HEK293T (cell line): ENCODE data around the gene CCL19.
A peak's percentile ranks its signal among the peaks of the same experiment; 100 is the strongest.

Source experiments
- CTCF ChIA-PET: fragments of 350-600 bp; formaldehyde crosslinking; extraction: SDS; loops from one replicate; lab custom pipeline; 2021; ENCODE audit warnings: antibody characterized with exemption, inconsistent platforms; lab: Yijun Ruan, JAX
- POLR2A ChIA-PET: fragments of 350-600 bp; formaldehyde crosslinking; extraction: SDS; loops from one replicate; lab custom pipeline; 2020; ENCODE audit warnings: antibody characterized with exemption, inconsistent platforms; lab: Yijun Ruan, JAX
- DNase-seq: peaks from one replicate; pipeline ENCODE4 v3.0.0; 2012; ENCODE audit warnings: mixed read lengths; ENCODE audit errors: extremely low spot score
- ARNT ChIP-seq: fragments of 450-650 bp; IDR thresholded peaks from 2 replicates; pipeline ENCODE4 v1.6.1; 2017; ENCODE audit warnings: mild to moderate bottlenecking
- BHLHE40 ChIP-seq: fragments of 450-650 bp; IDR thresholded peaks from 2 replicates; pipeline ENCODE4 v1.6.1; 2016; ENCODE audit warnings: mild to moderate bottlenecking, moderate library complexity, borderline replicate concordance
- CTBP1 ChIP-seq: fragments of 450-650 bp; IDR thresholded peaks from 2 replicates; pipeline ENCODE4 v1.6.1; 2016; ENCODE audit warnings: borderline replicate concordance
- ELF4 ChIP-seq: fragments of 450-650 bp; IDR thresholded peaks from 2 replicates; pipeline ENCODE4 v1.6.1; 2017; ENCODE audit warnings: antibody characterized with exemption
- FOXA1 ChIP-seq: fragments of 450-650 bp; IDR thresholded peaks from 2 replicates; pipeline ENCODE4 v1.6.1; 2016; ENCODE audit warnings: mild to moderate bottlenecking
- FOXK2 ChIP-seq: fragments of 450-650 bp; IDR thresholded peaks from 2 replicates; pipeline ENCODE4 v1.6.1; 2016; ENCODE audit warnings: mild to moderate bottlenecking
- FOXM1 ChIP-seq: fragments of 450-650 bp; IDR thresholded peaks from 2 replicates; pipeline ENCODE4 v1.6.1; 2017; ENCODE audit warnings: mild to moderate bottlenecking, borderline replicate concordance
- HDGF ChIP-seq: fragments of 450-650 bp; IDR thresholded peaks from 2 replicates; pipeline ENCODE4 v1.6.1; 2017; ENCODE audit warnings: antibody characterized with exemption, borderline replicate concordance
- L3MBTL2 ChIP-seq: fragments of 450-650 bp; conservative IDR thresholded peaks from 2 replicates; pipeline ENCODE4 v1.6.1; 2016; ENCODE audit warnings: mild to moderate bottlenecking
- LEF1 ChIP-seq: fragments of 450-650 bp; IDR thresholded peaks from 2 replicates; pipeline ENCODE4 v1.6.1; 2017; ENCODE audit warnings: mild to moderate bottlenecking, borderline replicate concordance
- NFRKB ChIP-seq: fragments of 450-650 bp; IDR thresholded peaks from 2 replicates; pipeline ENCODE4 v1.6.1; 2016; ENCODE audit warnings: mild to moderate bottlenecking, moderate library complexity
- PKNOX1 ChIP-seq: fragments of 450-650 bp; IDR thresholded peaks from 2 replicates; pipeline ENCODE4 v1.6.1; 2016
- SP1 ChIP-seq: fragments of 450-650 bp; IDR thresholded peaks from 2 replicates; pipeline ENCODE4 v1.6.1; 2017
- SUZ12 ChIP-seq: fragments of 450-650 bp; IDR thresholded peaks from 2 replicates; pipeline ENCODE4 v1.6.1; 2016; ENCODE audit warnings: mild to moderate bottlenecking
- TARDBP ChIP-seq: fragments of 450-650 bp; IDR thresholded peaks from 2 replicates; pipeline ENCODE4 v1.6.1; 2016
- ZNF384 ChIP-seq: fragments of 450-650 bp; IDR thresholded peaks from 2 replicates; pipeline ENCODE4 v1.6.1; 2016

The CCL19 gene

GRCh38 chr9:34674440-34674839 lies 16.6 kb downstream of the CCL19 start:
- no peak for DNase-seq
- TF ChIP-seq HDGF (no peak), FOXA1 (no peak), PKNOX1 (no peak), FOXM1 (no peak), ZNF384 (no peak)
- POLR2A ChIA-PET = no interaction called here
- CTCF ChIA-PET = interaction anchor here (2.2 to 3.2 kb wide), 2 partner anchors 26 to 28 kb away, joined by 8 to 11 read pairs; no protein-coding TSS in a partner anchor

GRCh38 chr9:34671307-34671706 lies 19.8 kb downstream of the CCL19 start:
- CTCF ChIA-PET = no interaction called here
- no peak for DNase-seq
- POLR2A ChIA-PET = no interaction called here
- TF ChIP-seq ARNT (no peak), HDGF (no peak), L3MBTL2 (no peak), FOXK2 (no peak), TARDBP (no peak), SUZ12 (no peak), ZNF384 (no peak), SP1 (no peak), FOXA1 (no peak), LEF1 (no peak), NFRKB (no peak), PKNOX1 (no peak), ELF4 (no peak), FOXM1 (no peak)

GRCh38 chr9:34669809-34670562 lies 21.1 kb downstream of the CCL19 start:
- ChIA-PET POLR2A (no interaction called here), CTCF (interaction anchor here (0.8 kb wide), 1 partner anchor 31 kb away, joined by 3 read pairs; no protein-coding TSS in a partner anchor)
- DNase-seq = no peak
- TF ChIP-seq SP1 (no peak), LEF1 (no peak), NFRKB (no peak), PKNOX1 (no peak), FOXM1 (no peak), L3MBTL2 (no peak), FOXK2 (no peak), FOXA1 (no peak), TARDBP (no peak), CTBP1 (no peak), ELF4 (no peak), SUZ12 (no peak), HDGF (no peak), ZNF384 (no peak)

DNA sequence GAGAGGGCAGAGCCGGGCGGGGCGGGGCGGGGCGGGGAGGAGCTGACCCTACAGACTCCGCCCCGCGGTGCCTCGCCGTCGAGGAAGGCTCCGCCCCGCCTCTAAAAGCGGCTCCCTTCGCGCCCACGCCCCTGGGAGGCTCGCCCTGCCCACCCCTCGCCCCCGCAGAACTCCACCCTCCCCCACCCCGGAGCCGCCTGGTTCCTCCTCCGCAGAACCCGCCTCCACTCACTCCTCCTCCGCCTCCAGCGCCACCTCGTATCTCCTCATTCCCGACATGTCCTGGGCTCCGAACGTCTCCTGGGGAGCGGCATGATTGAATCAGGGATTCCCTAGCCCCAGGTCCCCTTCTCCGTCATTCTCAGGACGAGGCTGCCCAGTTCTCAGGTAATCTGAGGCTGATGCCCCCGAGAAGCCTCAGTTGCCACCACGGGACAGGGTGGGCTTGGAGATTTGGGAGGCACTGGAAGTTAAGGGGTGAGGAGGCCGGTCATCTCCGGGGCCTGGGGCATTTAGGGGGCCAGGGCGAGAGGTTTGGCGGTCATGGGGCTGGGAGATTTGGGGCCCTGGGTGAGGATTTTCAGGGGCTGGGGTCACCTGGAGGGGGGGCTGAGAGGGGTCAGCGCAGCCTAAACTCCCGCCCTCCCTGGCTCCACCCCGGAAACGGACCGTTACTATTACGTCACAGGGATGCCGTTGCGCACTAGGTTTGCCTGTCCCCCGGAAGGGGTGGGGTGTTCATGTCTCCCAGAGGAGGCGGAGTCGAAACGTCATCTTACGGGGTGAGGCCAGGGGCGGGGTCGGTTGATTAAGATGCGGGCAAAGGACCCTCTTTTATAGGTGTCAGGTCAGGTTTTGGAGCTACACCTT lies 25.5 kb downstream of the CCL19 start:
- DNase-seq = peak; percentile 96
- CTCF ChIA-PET = interaction anchor here (1.3 kb wide), 1 partner anchor 22 kb away, joined by 3 read pairs; no protein-coding TSS in a partner anchor
- no peak for TF ChIP-seq FOXK2
- TF ChIP-seq NFRKB = no peak
- TF ChIP-seq SP1 = no peak
- peak; percentile 41; the same call in 1 of the 2 replicates for TF ChIP-seq L3MBTL2
- no peak for TF ChIP-seq HDGF
- POLR2A ChIA-PET = interaction anchor here (0.7 to 1.8 kb wide), 3 partner anchors 18 to 37 kb away, joined by 3 to 11 read pairs (median 3); partner anchors contain the start of genes GALT and SIGMAR1

DNA sequence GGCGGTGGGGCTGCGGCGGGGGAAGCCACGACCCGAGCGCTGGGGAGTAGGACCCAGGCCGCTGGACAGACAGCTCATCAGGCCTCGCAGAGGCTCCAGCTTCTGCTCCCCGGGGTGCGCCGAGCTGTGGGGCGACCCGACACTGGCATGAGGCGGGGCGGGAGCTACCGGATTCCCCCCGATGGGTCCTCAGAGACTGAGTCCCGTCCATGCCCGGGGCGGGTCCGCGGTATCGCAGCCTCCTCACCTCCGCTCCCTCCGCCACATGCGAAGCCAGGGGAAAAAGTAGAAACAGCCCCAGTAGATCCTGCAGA lies 26.1 kb downstream of the CCL19 start:
- ChIA-PET POLR2A (interaction anchor here (0.7 to 1.8 kb wide), 3 partner anchors 18 to 38 kb away, joined by 3 to 11 read pairs (median 3); partner anchors contain the start of genes GALT and SIGMAR1), CTCF (interaction anchor here (1.3 kb wide), 1 partner anchor 22 kb away, joined by 3 read pairs; no protein-coding TSS in a partner anchor)
- DNase-seq = no peak
- no peak; the same call in none of the 2 replicates for TF ChIP-seq L3MBTL2
- no peak for TF ChIP-seq FOXA1
- no peak for TF ChIP-seq ARNT
- no peak for TF ChIP-seq ZNF384
- TF ChIP-seq SP1 = no peak
- no peak for TF ChIP-seq ELF4
- no peak for TF ChIP-seq NFRKB
- no peak for TF ChIP-seq CTBP1
- no peak for TF ChIP-seq FOXM1
- TF ChIP-seq TARDBP = no peak
- TF ChIP-seq BHLHE40 = no peak
- no peak for TF ChIP-seq FOXK2
- TF ChIP-seq PKNOX1 = no peak
- TF ChIP-seq HDGF = no peak
- no peak for TF ChIP-seq SUZ12
- TF ChIP-seq LEF1 = no peak
